H1 (cell line): ENCODE measurements around the gene LAD1.

Source experiments
- CEBPB ChIP-seq: IDR thresholded peaks from 2 replicates; pipeline ENCODE4 v1.6.1; 2012; ENCODE audit warnings: low read depth, low read length
- CREB1 ChIP-seq: IDR thresholded peaks from 2 replicates; pipeline ENCODE4 v1.6.1; 2012; ENCODE audit warnings: inconsistent platforms
- CTCF ChIP-seq, 3 experiments: IDR thresholded peaks; 1 replicate in 2 of 3; 2 replicates in 1 of 3; pipeline versions ENCODE4 v1.5.1 to v1.6.1; 2011; ENCODE audit warnings: low read length in 3 of 3, mild to moderate bottlenecking in 3 of 3, inconsistent platforms in 2 of 3, low read depth in 1 of 3, moderate library complexity in 1 of 3; ENCODE audit not compliant: insufficient read depth in 1 of 3; ENCODE audit errors: control extremely low read depth in 1 of 3
- MAX ChIP-seq: IDR thresholded peaks from 2 replicates; pipeline ENCODE4 v1.6.1; 2012; ENCODE audit warnings: inconsistent platforms
- POLR2A ChIP-seq, 2 experiments: IDR thresholded peaks; 1 replicate in 1 of 2; 2 replicates in 1 of 2; pipeline ENCODE4 v1.6.1; 2011; ENCODE audit warnings: low read depth in 2 of 2, low read length in 2 of 2, mild to moderate bottlenecking in 2 of 2; ENCODE audit errors: control extremely low read depth in 1 of 2
- POLR2AphosphoS5 ChIP-seq: IDR thresholded peaks from 2 replicates; pipeline ENCODE4 v1.6.1; 2011; ENCODE audit warnings: low read depth, low read length
- TAF1 ChIP-seq: IDR thresholded peaks from 2 replicates; pipeline ENCODE4 v1.6.1; 2011; ENCODE audit warnings: mild to moderate bottlenecking, low read depth, low read length

- no peak for TF ChIP-seq CREB1
- no peak for TF ChIP-seq CTCF (IDR thresholded peaks at IDR 0.05; ENCODE audit: control extremely low read depth in 1 of 3, insufficient read depth in 1 of 3, low read depth in 1 of 3, low read length in 3 of 3)
- no peak for TF ChIP-seq TAF1
- TF ChIP-seq MAX = no peak
- TF ChIP-seq POLR2A (IDR thresholded peaks at IDR 0.05; ENCODE audit: control extremely low read depth in 1 of 2, low read depth in 2 of 2, low read length in 2 of 2) = no peak
- TF ChIP-seq POLR2AphosphoS5 = no peak
- no peak for TF ChIP-seq CEBPB
Observed at GRCh38 chr1:201396861-201397464, 2.2 kb downstream of the LAD1 start.
